Naive thymus-derived CD4-positive, alpha-beta T cell (primary cell): ENCODE data around the gene WDR7. TPM values are rescaled to one million over a fixed set of nuclear protein-coding genes. Genes with fewer than 3 reads are reported as not detected.

ENCODE experiments used
- ATAC-seq: fragments of 150-1000 bp; cut with Tn5 transposase; 2 replicates; pipeline ENCODE4 v1.10.0; 2021; ENCODE audit warnings: mild to moderate bottlenecking, moderate library complexity
- CTCF ChIA-PET: fragments of 350-600 bp; sonication (Branson Sonifier 250); formaldehyde crosslinking; loops from one replicate; lab custom pipeline; 2021; ENCODE audit warnings: antibody characterized with exemption; lab: Charles Lee
- POLR2A ChIA-PET: fragments of 350-600 bp; sonication (Branson Sonifier 250); formaldehyde crosslinking; loops from one replicate; lab custom pipeline; 2021; ENCODE audit warnings: antibody characterized with exemption, inconsistent platforms; lab: Charles Lee
- DNase-seq, 9 donors: peaks; one replicate each; pipeline versions ENCODE4 v3.0.0 to v3.0.0-alpha.2; 2020 to 2022; ENCODE audit warnings: mixed read lengths in 1 of 9
- H3K27ac ChIP-seq: one replicate; pipeline ENCODE4 v1.7.0; 2013; ENCODE audit warnings: mild to moderate bottlenecking, low read depth, low read length, moderate library complexity
- H3K27me3 ChIP-seq, 2 donors: one replicate each; pipeline ENCODE4 v1.7.0; 2013; ENCODE audit warnings: low read length in 2 of 2, mild to moderate bottlenecking in 2 of 2, moderate library complexity in 2 of 2; ENCODE audit not compliant: control insufficient read depth in 2 of 2, insufficient read depth in 2 of 2
- H3K36me3 ChIP-seq, 3 experiments: 1 replicate in 2 of 3; 2 replicates in 1 of 3; pipeline ENCODE4 v1.7.0; 2013; ENCODE audit warnings: low read length in 3 of 3, mild to moderate bottlenecking in 3 of 3, moderate library complexity in 1 of 3; ENCODE audit not compliant: insufficient read depth in 3 of 3, control insufficient read depth in 2 of 3
- H3K4me1 ChIP-seq, 2 donors: one replicate each; pipeline ENCODE4 v1.7.0; 2013; ENCODE audit warnings: low read length in 2 of 2, mild to moderate bottlenecking in 2 of 2, moderate library complexity in 1 of 2; ENCODE audit not compliant: control insufficient read depth in 2 of 2, insufficient read depth in 2 of 2
- H3K4me3 ChIP-seq: 2 replicates; pipeline ENCODE4 v1.7.0; 2013; ENCODE audit warnings: mild to moderate bottlenecking, low read length
- H3K9me3 ChIP-seq, 3 experiments: 1 replicate in 2 of 3; 2 replicates in 1 of 3; pipeline ENCODE4 v1.7.0; 2013; ENCODE audit warnings: low read length in 3 of 3; ENCODE audit not compliant: control insufficient read depth in 2 of 3
- H3K27ac Mint-ChIP-seq, 9 donors: one replicate each; pipeline ENCODE4 v1.8.0; 2020 to 2022; ENCODE audit warnings: mixed read lengths in 9 of 9, mild to moderate bottlenecking in 8 of 9, moderate library complexity in 5 of 9, inconsistent platforms in 2 of 9
- H3K27me3 Mint-ChIP-seq, 5 donors: one replicate each; pipeline ENCODE4 v1.8.0; 2021 to 2022; ENCODE audit warnings: mixed read lengths in 5 of 5, mild to moderate bottlenecking in 1 of 5
- H3K36me3 Mint-ChIP-seq, 5 donors: one replicate each; pipeline ENCODE4 v1.8.0; 2020 to 2022; ENCODE audit warnings: mixed read lengths in 5 of 5, mild to moderate bottlenecking in 3 of 5, inconsistent platforms in 1 of 5
- H3K4me1 Mint-ChIP-seq, 7 donors: one replicate each; pipeline ENCODE4 v1.8.0; 2020 to 2022; ENCODE audit warnings: mixed read lengths in 7 of 7, mild to moderate bottlenecking in 3 of 7, inconsistent platforms in 1 of 7
- H3K4me3 Mint-ChIP-seq, 10 donors: one replicate each; pipeline ENCODE4 v1.8.0; 2020 to 2022; ENCODE audit warnings: mild to moderate bottlenecking in 10 of 10, mixed read lengths in 10 of 10, moderate library complexity in 6 of 10, inconsistent platforms in 2 of 10
- H3K9me3 Mint-ChIP-seq, 11 donors: one replicate each; pipeline ENCODE4 v1.8.0; 2020 to 2022; ENCODE audit warnings: mixed read lengths in 11 of 11, mild to moderate bottlenecking in 4 of 11, inconsistent platforms in 1 of 11, moderate library complexity in 1 of 11
- intact Hi-C, 2 donors: fragments of 100-400 bp; cut with micrococcal nuclease; formaldehyde crosslinking; loops; one replicate each; pipeline ENCODE4 v1.15.1; 2023
- polyA plus RNA-seq, 2 donors: library from polyadenylated mRNA; unstranded; fragments of 300-500 nt; fragmentation: Illumina TruSeq; gene quantifications; one replicate each; pipeline ENCODE4 v1.2.3, GENCODE V29; 2021
- total RNA-seq, 6 experiments: library from RNA in 5 of 6; stranded (reverse) in 5 of 6; gene quantifications; 1 replicate in 5 of 6; 2 replicates in 1 of 6; pipeline ENCODE4 v1.2.3 and lab custom pipeline; 2021 to 2026

The WDR7 gene
- total and polyA plus RNA-seq, 7 experiments from 2014 or later = 28.3 to 59.8 (median 50.1) TPM

GRCh38 chr18:57048351-57048750, 397.2 kb downstream of the WDR7 start:
- Mint-ChIP-seq H3K27ac (no peak overlapping the region), H3K4me3 (no peak overlapping the region), H3K36me3 (no peaks in the 10 kb centered on the region), H3K9me3 (peaks cover 0 to 3% (median 0%) of the 10 kb centered on the region in 11 donors), H3K4me1 (peaks cover 0 to 8% (median 0%) of the 10 kb centered on the region in 7 donors), H3K27me3 (peaks cover 0 to 12% (median 0%) of the 10 kb centered on the region in 5 donors)
- intact Hi-C loops = no loop called here
- no peaks in the 10 kb centered on the region for H3K9me3 ChIP-seq
- CTCF ChIA-PET = no interaction called here
- H3K27ac ChIP-seq = no peak overlapping the region
- no peak for DNase-seq
- H3K27me3 ChIP-seq = no peaks in the 10 kb centered on the region
- no peaks in the 10 kb centered on the region for H3K4me1 ChIP-seq
- POLR2A ChIA-PET = no interaction called here
- H3K36me3 ChIP-seq = no peaks in the 10 kb centered on the region
- no peak for ATAC-seq
- H3K4me3 ChIP-seq = no peak overlapping the region

- no peaks in the 10 kb centered on the region for H3K36me3 Mint-ChIP-seq
- H3K36me3 ChIP-seq = no peaks in the 10 kb centered on the region
- H3K27me3 ChIP-seq = no peaks in the 10 kb centered on the region
- H3K4me3 ChIP-seq = no peak overlapping the region
- no peak overlapping the region for H3K27ac Mint-ChIP-seq
- peaks cover 0 to 3% (median 0%) of the 10 kb centered on the region in 11 donors for H3K9me3 Mint-ChIP-seq
- CTCF ChIA-PET = no interaction called here
- DNase-seq (no peak), ATAC-seq (no peak)
- peaks cover 0 to 8% (median 0%) of the 10 kb centered on the region in 7 donors for H3K4me1 Mint-ChIP-seq
- intact Hi-C loops = no loop called here
- no peaks in the 10 kb centered on the region for H3K9me3 ChIP-seq
- H3K4me1 ChIP-seq = no peaks in the 10 kb centered on the region
- H3K27me3 Mint-ChIP-seq = peaks cover 0 to 12% (median 0%) of the 10 kb centered on the region in 5 donors
- POLR2A ChIA-PET = no interaction called here
- no peak overlapping the region for H3K4me3 Mint-ChIP-seq
- H3K27ac ChIP-seq = no peak overlapping the region
These were observed 397.7 kb downstream of the WDR7 start for GRCh38 chr18:57048859-57049258.

- Histone ChIP-seq H3K4me3 (no peak overlapping the region), H3K4me1 (no peaks in the 10 kb centered on the region), H3K27ac (no peak overlapping the region), H3K36me3 (no peaks in the 10 kb centered on the region), H3K9me3 (no peaks in the 10 kb centered on the region), H3K27me3 (no peaks in the 10 kb centered on the region)
- POLR2A ChIA-PET = no interaction called here
- DNase-seq (no peak), ATAC-seq (no peak)
- Mint-ChIP-seq H3K4me3 (no peak overlapping the region), H3K4me1 (peaks cover 0 to 8% (median 0%) of the 10 kb centered on the region in 7 donors), H3K36me3 (no peaks in the 10 kb centered on the region), H3K27me3 (peaks cover 0 to 12% (median 4%) of the 10 kb centered on the region in 5 donors), H3K9me3 (peaks cover 0 to 6% (median 0%) of the 10 kb centered on the region in 11 donors), H3K27ac (no peak overlapping the region)
- CTCF ChIA-PET = no interaction called here
- intact Hi-C loops = no loop called here
These were observed 399.3 kb downstream of the WDR7 start for GRCh38 chr18:57050310-57050949.

- CTCF ChIA-PET = no interaction called here
- no peak overlapping the region for H3K4me3 ChIP-seq
- Mint-ChIP-seq H3K4me1 (peaks cover 0 to 8% (median 0%) of the 10 kb centered on the region in 7 donors), H3K4me3 (no peak overlapping the region), H3K27ac (no peak overlapping the region), H3K27me3 (peaks cover 3 to 17% (median 11%) of the 10 kb centered on the region in 5 donors), H3K36me3 (no peaks in the 10 kb centered on the region), H3K9me3 (peaks cover 0 to 10% (median under 1%) of the 10 kb centered on the region in 11 donors)
- no peak for DNase-seq
- no peaks in the 10 kb centered on the region for H3K27me3 ChIP-seq
- H3K9me3 ChIP-seq = no peaks in the 10 kb centered on the region
- H3K36me3 ChIP-seq = no peaks in the 10 kb centered on the region
- H3K27ac ChIP-seq = no peak overlapping the region
- intact Hi-C loops = no loop called here
- POLR2A ChIA-PET = no interaction called here
- H3K4me1 ChIP-seq = no peaks in the 10 kb centered on the region
- ATAC-seq = no peak
These were observed 400.0 kb downstream of the WDR7 start for GRCh38 chr18:57051021-57051656.

- peaks cover 3 to 18% (median 11%) of the 10 kb centered on the region in 5 donors for H3K27me3 Mint-ChIP-seq
- CTCF ChIA-PET = no interaction called here
- H3K27ac Mint-ChIP-seq = no peak overlapping the region
- no peak for ATAC-seq
- no peak overlapping the region for H3K4me3 Mint-ChIP-seq
- POLR2A ChIA-PET = no interaction called here
- no peaks in the 10 kb centered on the region for H3K36me3 Mint-ChIP-seq
- no peaks in the 10 kb centered on the region for H3K9me3 ChIP-seq
- H3K27ac ChIP-seq = no peak overlapping the region
- no peaks in the 10 kb centered on the region for H3K36me3 ChIP-seq
- H3K4me3 ChIP-seq = no peak overlapping the region
- peaks cover 0 to 8% (median 0%) of the 10 kb centered on the region in 7 donors for H3K4me1 Mint-ChIP-seq
- DNase-seq = no peak
- peaks cover 0 to 10% (median 1%) of the 10 kb centered on the region in 11 donors for H3K9me3 Mint-ChIP-seq
- no peaks in the 10 kb centered on the region for H3K27me3 ChIP-seq
- intact Hi-C loops = no loop called here
- H3K4me1 ChIP-seq = no peaks in the 10 kb centered on the region
These were observed 400.5 kb downstream of the WDR7 start for GRCh38 chr18:57051657-57052044.

- no peaks in the 10 kb centered on the region for H3K4me1 ChIP-seq
- no peak overlapping the region for H3K4me3 Mint-ChIP-seq
- no peaks in the 10 kb centered on the region for H3K36me3 Mint-ChIP-seq
- intact Hi-C loops = no loop called here
- no peaks in the 10 kb centered on the region for H3K27me3 ChIP-seq
- H3K9me3 Mint-ChIP-seq = peaks cover 0 to 10% (median 3%) of the 10 kb centered on the region in 11 donors
- peaks cover 0 to 8% (median 0%) of the 10 kb centered on the region in 7 donors for H3K4me1 Mint-ChIP-seq
- ChIA-PET CTCF (no interaction called here), POLR2A (no interaction called here)
- no peak overlapping the region for H3K27ac Mint-ChIP-seq
- no peak for DNase-seq
- no peak for ATAC-seq
- no peak overlapping the region for H3K27ac ChIP-seq
- H3K9me3 ChIP-seq = no peaks in the 10 kb centered on the region
- H3K27me3 Mint-ChIP-seq = peaks cover 3 to 21% (median 11%) of the 10 kb centered on the region in 5 donors
- no peaks in the 10 kb centered on the region for H3K36me3 ChIP-seq
- no peak overlapping the region for H3K4me3 ChIP-seq
These were observed 401.0 kb downstream of the WDR7 start for GRCh38 chr18:57052173-57052572.
